ENCODE data around the gene FAM114A1. TPM values are rescaled to one million over a fixed set of nuclear protein-coding genes. Genes with fewer than 3 reads are reported as not detected.

FAM114A1 gene
- total and polyA plus RNA-seq, 2 of the 4 experiments (the other 2 are of a cell fraction): 135 to 649 TPM

DNA sequence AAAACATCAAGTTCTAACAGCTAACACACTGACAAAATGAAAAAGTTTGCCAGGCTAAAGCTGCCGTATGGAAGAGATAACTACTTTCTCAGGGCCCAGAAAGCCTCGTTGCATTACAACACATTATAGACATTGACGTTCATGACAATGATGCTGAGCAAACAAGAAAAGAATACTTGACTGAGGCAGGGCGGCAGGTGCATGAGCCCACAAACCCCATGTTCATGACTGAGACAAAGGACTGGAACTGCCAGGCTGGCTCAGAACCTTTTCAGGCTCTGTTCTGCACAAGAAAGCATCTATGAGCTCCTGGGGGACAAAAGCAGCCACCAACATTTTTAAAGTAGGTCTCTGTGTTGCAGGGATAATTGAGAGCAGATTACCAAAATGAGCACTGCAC, 24.6 kb upstream of the FAM114A1 start:
- Histone ChIP-seq H3K9me1 (ENCODE audit: insufficient read depth, low read length) (no peaks in the 10 kb centered on the region), H3K9me3 (ENCODE audit: control insufficient read depth, insufficient read depth, low read length) (no peaks in the 10 kb centered on the region), H4K8ac (ENCODE audit: low read depth in 2 of 2, low read length in 2 of 2) (no peak overlapping the region), H3K79me1 (ENCODE audit: low read depth in 1 of 2, low read length in 2 of 2) (no peaks in the 10 kb centered on the region), H2BK5ac (ENCODE audit: low read depth, low read length, poor library complexity, severe bottlenecking) (no peak overlapping the region), H4K91ac (ENCODE audit: insufficient read depth, low read depth, low read length) (no peak overlapping the region; the same call in 1 of the 2 replicates), H4K5ac (ENCODE audit: low read depth, low read length) (no peak overlapping the region), H3K4me1 (ENCODE audit: control insufficient read depth, insufficient read depth, low read length) (0 out of 2 replicates have a peak, but pooled peaks cover 1% of the 10 kb centered on the region), H3K4ac (ENCODE audit: low read depth, low read length) (no peak overlapping the region), H3K27me3 (ENCODE audit: control insufficient read depth, insufficient read depth, low read length) (no peaks in the 10 kb centered on the region), H2AK9ac (replicated peaks; ENCODE audit: low read depth, low read length, poor library complexity) (no peak overlapping the region), H3K4me2 (ENCODE audit: low read depth, low read length) (no peak overlapping the region), H3K14ac (replicated peaks; ENCODE audit: low read depth, low read length) (no peak overlapping the region), H3K23ac (ENCODE audit: low read depth, low read length) (no peak overlapping the region; the same call in 1 of the 2 replicates), H2BK20ac (ENCODE audit: low read depth, low read length) (no peak overlapping the region), H2BK120ac (ENCODE audit: low read depth, low read length) (no peak overlapping the region), H3K18ac (ENCODE audit: low read depth, low read length) (no peak overlapping the region), H3K4me3 (ENCODE audit: insufficient read depth, low read depth, low read length) (no peak overlapping the region), H3K36me3 (ENCODE audit: control insufficient read depth, insufficient read depth, low read length) (no peaks in the 10 kb centered on the region), H2AK5ac (ENCODE audit: low read depth, low read length) (no peak overlapping the region), H4K20me1 (ENCODE audit: insufficient read depth, low read length) (no peaks in the 10 kb centered on the region), H3K9ac (ENCODE audit: low read depth, low read length) (no peak overlapping the region), H2BK15ac (ENCODE audit: low read depth, low read length) (no peak overlapping the region), H2AFZ (replicated peaks; ENCODE audit: low read length, poor library complexity) (no peak overlapping the region), H3K27ac (ENCODE audit: insufficient read depth, low read length) (no peak overlapping the region), H3K56ac (ENCODE audit: extremely low read depth, insufficient read depth, low read length) (no peak overlapping the region)
- TF ChIP-seq MAZ (IDR thresholded peaks at IDR 0.05; ENCODE audit: borderline replicate concordance, low read depth, low read length): no peak
- ChIA-PET POLR2A (ENCODE audit: unreplicated experiment) (no interaction called here), CTCF (interaction anchor here (1.2 kb wide), 1 partner anchor 18 kb away, joined by 4 read pairs; no protein-coding TSS in a partner anchor)
- no peak for DNase-seq
- dilution Hi-C loops (cut with HindIII; ENCODE audit: low sequenced_read_pairs, unreplicated experiment) (no loop called here), intact Hi-C loops (cut with micrococcal nuclease) (no loop called here), in situ Hi-C loops (cut with MboI; ENCODE audit: low sequenced_read_pairs) (no loop called here)
- no TSS peak for BruUV-seq (replicated peaks)
- 76% methylated on average over 2 of the region's 4 CpGs; no CpG with 5 or more reads in 1 of the 2 experiments for WGBS, 2 experiments (ENCODE audit: extremely low coverage in 2 of 2, insufficient read length in 1 of 2)
- no peak for ATAC-seq (ENCODE audit: low read depth)
